Upper lobe of left lung (tissue), 6 donors: ENCODE data around the gene PRPF8. TPM values are rescaled to one million over a fixed set of nuclear protein-coding genes. Genes with fewer than 3 reads are reported as not detected.
A peak's percentile ranks its signal among the peaks of the same experiment; 100 is the strongest.

Experiments used
- ATAC-seq, 2 donors: fragments of 200-7000 bp; cut with Tn5 transposase; one replicate each; pipeline ENCODE4 v1.9.1; 2022; ENCODE audit warnings: mild to moderate bottlenecking in 2 of 2, moderate library complexity in 2 of 2; ENCODE audit not compliant: low FRiP score in 2 of 2
- DNase-seq, 2 donors: peaks; one replicate each; pipeline ENCODE4 v3.0.0-alpha.2; 2019 to 2020
- H3K27ac ChIP-seq, 4 donors: fragments of 200-600 bp; sonication (generic); one replicate each; pipeline ENCODE4 v1.5.1; 2016 to 2019
- H3K27me3 ChIP-seq, 4 donors: fragments of 200-600 bp; sonication (generic); one replicate each; pipeline ENCODE4 v1.5.1; 2017 to 2019
- H3K36me3 ChIP-seq, 4 donors: fragments of 200-600 bp; sonication (generic); one replicate each; pipeline ENCODE4 v1.5.1; 2016 to 2019
- H3K4me1 ChIP-seq, 4 donors: fragments of 200-600 bp; sonication (generic); one replicate each; pipeline ENCODE4 v1.5.1; 2018 to 2019
- H3K4me3 ChIP-seq, 4 donors: fragments of 200-600 bp; sonication (generic); one replicate each; pipeline ENCODE4 v1.5.1; 2017 to 2019; ENCODE audit warnings: mild to moderate bottlenecking in 2 of 4, moderate library complexity in 1 of 4
- H3K9me3 ChIP-seq, 4 donors: fragments of 200-600 bp; sonication (generic); one replicate each; pipeline ENCODE4 v1.5.1; 2018 to 2019
- EP300 ChIP-seq, 4 donors: sonication (generic); formaldehyde crosslinking; IDR thresholded peaks; one replicate each; pipeline ENCODE4 v1.5.1; 2017; ENCODE audit warnings: antibody characterized with exemption in 4 of 4, control low read depth in 2 of 4
- POLR2A ChIP-seq, 4 donors: fragments of 450-650 bp; IDR thresholded peaks; one replicate each; pipeline ENCODE4 v1.5.1; 2016 to 2017; ENCODE audit warnings: antibody characterized with exemption in 4 of 4, mild to moderate bottlenecking in 2 of 4
- POLR2AphosphoS5 ChIP-seq, 2 donors: sonication (generic); formaldehyde crosslinking; IDR thresholded peaks; one replicate each; pipeline ENCODE4 v1.5.1; 2017; ENCODE audit warnings: antibody characterized with exemption in 2 of 2
- WGBS, 2 donors: methylation state at CpG; one replicate each; pipeline ENCODE4 v1.1.5; 2017 to 2018; 5-methylcytosine and 5-hydroxymethylcytosine counted together
- total RNA-seq, 6 donors: library from RNA; depleted of rRNA in 4 of 6; stranded (reverse); fragments of >200 nt in 4 of 6; gene quantifications; one replicate each; pipeline versions ENCODE4 v1.1.0 to v1.2.1, GENCODE V29; 2016 to 2021
- TF ChIP-seq, protein P1 (sequence below), 6 experiments: fragments of 450-650 bp in 4 of 6; fragments of 200-600 bp in 2 of 6; sonication (generic) in 2 of 6; IDR thresholded peaks; one replicate each; pipeline ENCODE4 v1.5.1; 2016 to 2019; ENCODE audit warnings: antibody characterized with exemption in 6 of 6
- donor health status: DM: no; HTN: no; CAD: no; lungs with moderate emphysema.
- donor health status: DM: no; HTN: yes; CAD: no; lungs with severe emphysema.

The PRPF8 gene
- total RNA-seq, 6 donors from 2014 or later, result 173 to 283 (median 220) TPM

DNA sequence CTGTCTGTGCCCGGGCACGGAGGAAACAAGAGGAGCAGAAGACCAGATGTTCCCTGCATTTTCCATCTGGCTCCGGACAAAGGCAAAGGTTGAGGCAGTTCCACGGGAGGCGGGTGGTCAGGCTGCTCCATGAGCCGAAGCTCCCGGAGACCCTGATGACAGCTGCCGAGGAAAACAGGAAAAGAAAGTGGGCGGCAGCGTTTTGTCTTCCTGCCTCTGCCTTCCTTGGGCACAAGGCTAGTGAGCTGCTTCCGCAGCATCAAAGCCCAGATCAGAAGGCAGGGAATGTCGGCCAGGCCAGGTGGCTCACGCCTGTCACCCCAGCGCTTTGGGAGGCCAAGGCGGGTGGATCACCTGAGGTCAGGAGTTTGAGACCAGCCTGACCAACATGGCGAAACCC is 72.3 kb downstream of the PRPF8 start:
- peak overlapping the region; percentile 44 to 78 (median 72) for H3K27ac ChIP-seq
- peaks cover 13 to 21% (median 17%) of the 10 kb centered on the region in 4 donors for H3K4me1 ChIP-seq
- no peaks in the 10 kb centered on the region for H3K27me3 ChIP-seq
- DNase-seq (no peak), ATAC-seq (no peak)
- no peak for TF ChIP-seq EP300 (IDR thresholded peaks at IDR 0.05)
- TF ChIP-seq POLR2A (IDR thresholded peaks at IDR 0.05), result no peak
- TF ChIP-seq, protein P1, sequence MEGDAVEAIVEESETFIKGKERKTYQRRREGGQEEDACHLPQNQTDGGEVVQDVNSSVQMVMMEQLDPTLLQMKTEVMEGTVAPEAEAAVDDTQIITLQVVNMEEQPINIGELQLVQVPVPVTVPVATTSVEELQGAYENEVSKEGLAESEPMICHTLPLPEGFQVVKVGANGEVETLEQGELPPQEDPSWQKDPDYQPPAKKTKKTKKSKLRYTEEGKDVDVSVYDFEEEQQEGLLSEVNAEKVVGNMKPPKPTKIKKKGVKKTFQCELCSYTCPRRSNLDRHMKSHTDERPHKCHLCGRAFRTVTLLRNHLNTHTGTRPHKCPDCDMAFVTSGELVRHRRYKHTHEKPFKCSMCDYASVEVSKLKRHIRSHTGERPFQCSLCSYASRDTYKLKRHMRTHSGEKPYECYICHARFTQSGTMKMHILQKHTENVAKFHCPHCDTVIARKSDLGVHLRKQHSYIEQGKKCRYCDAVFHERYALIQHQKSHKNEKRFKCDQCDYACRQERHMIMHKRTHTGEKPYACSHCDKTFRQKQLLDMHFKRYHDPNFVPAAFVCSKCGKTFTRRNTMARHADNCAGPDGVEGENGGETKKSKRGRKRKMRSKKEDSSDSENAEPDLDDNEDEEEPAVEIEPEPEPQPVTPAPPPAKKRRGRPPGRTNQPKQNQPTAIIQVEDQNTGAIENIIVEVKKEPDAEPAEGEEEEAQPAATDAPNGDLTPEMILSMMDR (IDR thresholded peaks at IDR 0.05), result no peak
- TF ChIP-seq POLR2AphosphoS5 (IDR thresholded peaks at IDR 0.05), result no peak
- peaks cover 0 to 36% (median 20%) of the 10 kb centered on the region in 4 donors for H3K36me3 ChIP-seq
- H3K4me3 ChIP-seq, result no peak overlapping the region
- no peaks in the 10 kb centered on the region for H3K9me3 ChIP-seq
- WGBS, 2 donors, result 53 to 68% methylated on average over 11 to 13 of the region's 16 CpGs

DNA sequence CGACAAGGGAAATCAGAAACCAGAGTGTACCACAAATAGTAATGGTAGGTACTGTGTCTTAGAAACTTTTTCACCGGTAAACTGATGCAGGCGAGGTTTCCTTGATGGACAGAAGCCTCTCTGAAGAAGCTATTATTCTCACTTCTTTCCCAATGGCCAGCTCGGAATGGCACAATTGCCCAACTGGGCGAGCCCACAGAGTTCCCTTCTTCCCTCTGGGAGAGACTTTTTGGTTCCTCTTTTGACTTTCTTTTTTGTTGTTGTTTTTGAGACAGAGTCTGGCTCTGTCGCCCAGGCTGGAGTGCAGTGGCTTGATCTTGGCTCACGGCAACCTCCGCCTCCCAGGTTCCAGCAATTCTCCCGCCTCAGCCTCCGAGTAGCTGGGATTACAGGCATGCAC is 73.0 kb downstream of the PRPF8 start:
- H3K27ac ChIP-seq, result peak overlapping the region in 3 of 4 donors; percentile 44 to 78 (median 76)
- 67 to 71% methylated on average over 10 of the region's 10 CpGs for WGBS, 2 donors
- peaks cover 0 to 36% (median 20%) of the 10 kb centered on the region in 4 donors for H3K36me3 ChIP-seq
- TF ChIP-seq POLR2AphosphoS5 (IDR thresholded peaks at IDR 0.05), result no peak
- TF ChIP-seq, protein P1 (IDR thresholded peaks at IDR 0.05), result no peak
- peak in 1 of 4 donors; percentile 18 for TF ChIP-seq POLR2A (IDR thresholded peaks at IDR 0.05)
- no peak for DNase-seq
- peak in 1 of 2 donors; percentile 45 for ATAC-seq
- H3K9me3 ChIP-seq, result no peaks in the 10 kb centered on the region
- no peaks in the 10 kb centered on the region for H3K27me3 ChIP-seq
- H3K4me1 ChIP-seq, result peaks cover 11 to 27% (median 15%) of the 10 kb centered on the region in 4 donors
- no peak overlapping the region for H3K4me3 ChIP-seq

DNA sequence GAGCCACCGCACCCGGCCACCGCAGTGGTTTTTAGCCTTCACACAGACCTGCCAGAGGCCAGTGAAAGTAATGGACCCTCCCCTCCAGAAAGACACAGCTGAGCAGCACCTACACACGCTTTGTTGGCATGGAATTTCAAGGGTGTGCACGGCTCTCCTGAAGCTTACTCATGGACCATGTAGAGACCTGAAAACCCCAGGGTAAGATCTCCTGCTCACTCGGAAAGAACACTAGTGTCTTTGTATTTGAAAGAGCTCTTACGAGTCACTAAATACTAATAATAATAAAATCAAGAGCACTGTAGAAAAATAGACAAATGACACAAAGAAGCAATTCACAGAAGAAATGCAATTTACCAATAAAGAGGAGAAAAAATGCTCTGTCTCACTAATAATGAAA is 76.0 kb downstream of the PRPF8 start:
- peaks cover 16 to 49% (median 27%) of the 10 kb centered on the region in 4 donors for H3K4me1 ChIP-seq
- ATAC-seq (no peak), DNase-seq (no peak)
- peaks cover 0 to 30% (median 6%) of the 10 kb centered on the region in 4 donors for H3K36me3 ChIP-seq
- H3K27me3 ChIP-seq, result no peaks in the 10 kb centered on the region
- no peak for TF ChIP-seq EP300 (IDR thresholded peaks at IDR 0.05)
- peak overlapping the region in 2 of 4 donors; percentile 61 to 78 for H3K27ac ChIP-seq
- no peak overlapping the region for H3K4me3 ChIP-seq
- H3K9me3 ChIP-seq, result no peaks in the 10 kb centered on the region
- 95 to 97% methylated on average over 7 of the region's 7 CpGs for WGBS, 2 donors

DNA sequence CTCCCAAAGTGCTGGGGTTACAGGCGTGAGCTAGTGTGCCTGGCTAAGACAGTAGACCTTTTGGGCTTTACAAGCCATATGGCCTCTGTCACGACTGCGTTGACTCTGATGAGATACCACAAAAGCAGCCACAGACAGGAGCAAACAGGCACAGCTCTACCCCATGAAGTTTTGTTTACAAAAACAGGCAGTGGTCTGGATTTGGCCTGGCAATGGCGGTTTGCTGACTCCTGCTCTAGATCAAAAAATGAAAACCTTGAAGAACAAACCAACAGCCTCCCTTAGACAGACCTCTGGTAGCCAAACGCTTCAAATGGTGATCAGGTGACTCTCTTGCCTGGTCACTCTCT is 76.7 kb downstream of the PRPF8 start:
- Histone ChIP-seq H3K9me3 (no peaks in the 10 kb centered on the region), H3K36me3 (peaks cover 0 to 25% (median 6%) of the 10 kb centered on the region in 4 donors), H3K27me3 (no peaks in the 10 kb centered on the region), H3K27ac (peak overlapping the region; percentile 52 to 78 (median 65)), H3K4me1 (peaks cover 13 to 47% (median 23%) of the 10 kb centered on the region in 4 donors), H3K4me3 (no peak overlapping the region)
- ATAC-seq (no peak), DNase-seq (no peak)
- TF ChIP-seq, protein P1 (IDR thresholded peaks at IDR 0.05), result no peak
- no peak for TF ChIP-seq POLR2AphosphoS5 (IDR thresholded peaks at IDR 0.05)
- TF ChIP-seq EP300 (IDR thresholded peaks at IDR 0.05), result no peak
- no peak for TF ChIP-seq POLR2A (IDR thresholded peaks at IDR 0.05)
- WGBS, 2 donors, result 83 to 86% methylated on average over 5 of the region's 5 CpGs

DNA sequence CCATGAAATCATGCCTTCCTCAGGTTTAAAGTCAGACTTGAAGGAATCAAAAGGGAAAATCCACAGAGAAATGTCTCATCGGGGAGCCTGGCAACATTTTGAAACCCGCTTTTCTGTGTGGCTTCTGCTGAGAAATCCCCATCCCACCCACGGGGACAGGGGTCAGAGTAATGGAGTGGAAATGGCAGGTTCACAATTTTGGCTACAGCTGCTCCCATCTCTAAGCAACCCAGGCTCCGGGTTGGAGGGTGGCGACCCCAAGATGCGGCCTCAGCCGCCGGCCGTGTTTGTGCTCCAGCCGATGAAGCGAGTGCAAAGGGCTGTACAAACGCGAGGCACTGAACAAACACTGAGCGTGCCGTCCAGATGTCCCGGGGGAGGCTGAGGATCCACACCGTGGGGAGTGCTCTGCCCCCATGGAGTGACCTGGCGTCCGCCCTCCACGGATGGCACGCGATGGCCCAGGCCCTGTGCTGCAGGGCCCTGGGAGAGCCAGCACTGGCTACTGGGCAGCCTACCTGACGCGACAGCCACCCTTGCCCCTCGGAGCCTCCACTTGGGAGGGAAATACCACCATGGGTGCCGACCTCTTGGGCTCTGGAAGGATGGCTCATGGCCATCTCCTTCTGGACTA is 78.2 kb downstream of the PRPF8 start:
- WGBS, 2 donors, result 78 to 79% methylated on average over 13 to 18 of the region's 26 CpGs
- Histone ChIP-seq H3K27me3 (no peaks in the 10 kb centered on the region), H3K4me3 (no peak overlapping the region), H3K4me1 (peaks cover 5 to 36% (median 18%) of the 10 kb centered on the region in 4 donors), H3K36me3 (peaks cover 0 to 21% (median 3%) of the 10 kb centered on the region in 4 donors), H3K27ac (peak overlapping the region; percentile 52 to 78 (median 65)), H3K9me3 (no peaks in the 10 kb centered on the region)
- TF ChIP-seq, protein P1 (IDR thresholded peaks at IDR 0.05), result no peak
- TF ChIP-seq POLR2A (IDR thresholded peaks at IDR 0.05) (no peak), POLR2AphosphoS5 (IDR thresholded peaks at IDR 0.05) (no peak), EP300 (IDR thresholded peaks at IDR 0.05) (no peak)
- no peak for ATAC-seq
- no peak for DNase-seq
